HG02678 (cell line): ENCODE measurements around the gene SPON1.
"Not testable (repeated sequence)": the region's sequence is repeated elsewhere in the genome, so short reads cannot be mapped to it uniquely, and the experiment has no call there.

Experiments used
- ATAC-seq: cut with Tn5 transposase; IDR thresholded peaks from one replicate; pipeline ENCODE4 v1.9.1; 2021; ENCODE audit warnings: mild to moderate bottlenecking, moderate library complexity; ENCODE audit not compliant: unreplicated experiment

SPON1 gene

GRCh38 chr11:14075118-14076078 is 112.9 kb downstream of the SPON1 start:
- ATAC-seq = no peak

DNA sequence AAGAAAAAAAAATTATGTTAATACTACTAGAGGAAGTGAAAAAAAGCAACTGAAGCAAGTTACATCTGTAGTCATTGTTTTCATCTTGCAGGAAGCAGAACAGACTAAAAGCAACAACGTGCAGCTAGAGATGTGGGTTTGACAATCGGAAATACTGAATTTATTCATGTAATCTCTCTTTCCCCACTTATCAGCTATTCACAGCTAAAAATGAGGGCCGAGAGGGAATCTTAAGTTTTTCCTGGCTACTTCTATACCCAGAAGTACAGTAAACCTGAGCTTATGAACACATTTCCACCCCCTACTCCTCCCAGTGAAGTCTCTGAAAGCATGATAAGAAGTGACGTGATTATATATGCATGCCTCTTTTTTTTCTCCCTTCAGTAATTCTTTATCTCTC is 116.5 kb downstream of the SPON1 start:
- ATAC-seq = no peak

DNA sequence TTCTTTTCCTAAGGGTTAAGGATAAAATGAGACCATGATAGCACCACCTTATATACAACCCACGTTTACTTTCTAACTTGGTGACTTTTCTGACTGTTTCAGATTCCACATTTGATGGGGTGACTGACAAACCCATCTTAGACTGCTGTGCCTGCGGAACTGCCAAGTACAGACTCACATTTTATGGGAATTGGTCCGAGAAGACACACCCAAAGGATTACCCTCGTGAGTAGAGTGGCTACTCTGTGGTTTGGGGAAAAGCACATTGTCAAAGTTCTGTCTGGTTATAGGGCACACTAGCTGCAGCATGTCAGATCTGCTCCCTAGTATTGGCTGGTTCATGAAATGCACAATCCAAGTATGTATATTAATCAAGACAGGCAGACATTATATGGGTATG is 117.3 kb downstream of the SPON1 start:
- ATAC-seq = no peak

DNA sequence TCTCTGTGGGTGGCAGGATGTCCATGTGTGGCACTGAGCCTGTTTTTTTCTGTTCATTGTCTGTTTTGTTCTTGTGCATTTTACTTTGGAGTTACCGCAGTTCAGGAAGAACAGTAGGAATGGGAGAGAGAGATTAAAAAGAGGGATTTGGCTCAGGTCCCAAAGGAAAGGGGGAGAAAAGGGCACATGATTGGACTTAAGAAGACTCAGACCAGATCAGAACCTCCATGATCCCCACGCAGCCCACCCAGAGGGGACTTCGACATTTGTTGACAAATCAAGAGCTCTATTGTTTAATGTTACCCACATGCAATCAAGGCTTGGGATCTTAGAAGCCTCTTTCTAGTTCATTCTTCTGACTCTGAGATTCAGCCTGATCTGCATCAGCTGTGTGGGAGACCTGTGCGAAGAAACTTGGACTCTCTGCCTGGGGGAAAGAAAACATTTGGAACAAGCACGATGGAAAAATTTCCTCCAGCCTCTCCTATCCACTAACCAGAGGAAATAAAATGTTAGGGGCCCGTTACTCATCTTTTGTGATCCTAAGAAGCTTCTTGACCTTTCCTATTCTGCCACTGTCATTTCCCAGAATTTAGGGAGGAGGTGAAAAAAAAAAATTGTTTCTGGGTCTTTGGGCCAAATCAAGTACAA is 119.2 kb downstream of the SPON1 start:
- ATAC-seq = no peak

- no peak for ATAC-seq
Measured at GRCh38 chr11:14082338-14082737, 119.8 kb downstream of the SPON1 start.

GRCh38 chr11:14088861-14089260 is 126.3 kb downstream of the SPON1 start:
- ATAC-seq = not testable (repeated sequence)

- ATAC-seq = no peak
Measured at GRCh38 chr11:14089690-14090462, 127.4 kb downstream of the SPON1 start.

- ATAC-seq = not testable (repeated sequence)
Measured at GRCh38 chr11:14090631-14091030, 128.1 kb downstream of the SPON1 start.

DNA sequence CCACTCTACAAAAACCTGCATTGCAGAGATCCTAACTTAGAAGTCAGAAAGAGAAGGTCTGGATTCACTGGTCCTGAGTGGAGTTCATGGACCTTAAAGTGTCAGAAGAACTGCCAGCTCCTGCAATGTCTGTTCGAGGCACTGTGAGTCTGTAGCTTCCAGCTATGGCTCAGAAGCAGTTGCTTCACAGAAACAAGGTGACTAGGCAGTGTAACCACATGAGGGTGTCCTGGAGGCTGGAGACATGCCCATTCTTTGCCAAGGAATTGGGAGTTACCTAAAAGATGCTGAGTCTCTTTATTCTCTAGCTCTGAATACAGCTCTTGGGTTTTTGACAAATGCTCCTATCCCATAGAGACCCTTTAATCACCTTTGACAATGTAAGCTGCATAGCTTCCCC is 130.5 kb downstream of the SPON1 start:
- ATAC-seq = no peak

GRCh38 chr11:14094481-14095037 is 132.0 kb downstream of the SPON1 start:
- ATAC-seq = no peak

DNA sequence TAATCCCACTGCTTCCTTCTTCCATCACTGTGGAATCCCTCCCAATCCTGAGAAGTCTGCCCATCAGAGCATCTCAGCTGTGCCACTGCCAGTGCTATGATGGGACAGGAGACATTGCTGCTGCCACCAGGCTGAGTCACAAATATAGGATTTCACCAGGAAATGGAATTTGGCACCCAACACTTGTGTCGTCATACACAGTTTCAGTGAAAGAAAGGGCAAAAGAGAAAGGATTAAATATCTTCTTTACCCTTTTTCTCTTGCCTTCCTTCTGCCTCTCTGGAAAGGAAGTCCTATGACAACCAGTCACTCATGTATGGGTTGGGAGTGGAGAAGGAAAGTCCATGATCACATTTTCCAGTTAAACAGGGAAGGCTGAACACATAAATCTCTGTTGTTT is 133.4 kb downstream of the SPON1 start:
- no peak for ATAC-seq

DNA sequence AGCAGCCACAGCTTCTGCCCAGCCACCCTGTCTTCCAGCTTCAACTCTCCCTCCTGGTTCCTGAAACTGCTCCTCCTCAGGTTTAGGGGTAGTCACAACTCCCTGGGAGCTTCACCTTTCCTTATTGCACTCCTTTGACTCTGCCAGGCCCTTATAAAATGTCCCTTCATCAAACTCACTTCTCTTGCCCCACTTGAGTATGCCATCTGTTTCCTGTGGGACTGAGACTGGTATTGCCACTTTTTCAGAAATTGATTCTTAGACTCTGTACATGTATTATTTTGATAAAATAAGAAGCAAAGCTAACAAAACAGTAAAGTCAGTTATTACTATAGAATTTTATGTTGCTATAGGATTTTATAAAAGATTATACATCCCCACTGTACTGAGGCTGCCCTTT is 134.1 kb downstream of the SPON1 start:
- ATAC-seq = no peak

GRCh38 chr11:14101388-14101787 is 138.9 kb downstream of the SPON1 start:
- no peak for ATAC-seq

DNA sequence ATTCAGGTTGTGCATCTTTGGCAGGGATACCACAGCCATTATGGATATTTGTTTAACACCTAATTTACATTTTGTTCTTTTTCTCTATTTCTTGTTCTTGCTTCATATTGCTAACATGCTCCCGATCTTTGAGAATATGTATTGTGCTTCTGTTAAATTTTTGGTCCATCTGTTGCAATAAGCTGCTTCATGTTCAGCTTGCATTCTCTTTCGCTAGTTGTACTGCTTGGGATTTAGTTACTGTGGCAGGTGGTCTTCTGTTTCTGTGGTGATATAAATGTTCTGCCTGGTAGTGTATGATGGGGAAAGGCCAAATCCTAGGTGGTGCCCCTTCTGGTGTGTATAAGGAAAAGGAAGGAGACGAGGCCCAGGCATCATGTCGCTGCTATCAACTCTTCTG is 140.2 kb downstream of the SPON1 start:
- no peak for ATAC-seq

DNA sequence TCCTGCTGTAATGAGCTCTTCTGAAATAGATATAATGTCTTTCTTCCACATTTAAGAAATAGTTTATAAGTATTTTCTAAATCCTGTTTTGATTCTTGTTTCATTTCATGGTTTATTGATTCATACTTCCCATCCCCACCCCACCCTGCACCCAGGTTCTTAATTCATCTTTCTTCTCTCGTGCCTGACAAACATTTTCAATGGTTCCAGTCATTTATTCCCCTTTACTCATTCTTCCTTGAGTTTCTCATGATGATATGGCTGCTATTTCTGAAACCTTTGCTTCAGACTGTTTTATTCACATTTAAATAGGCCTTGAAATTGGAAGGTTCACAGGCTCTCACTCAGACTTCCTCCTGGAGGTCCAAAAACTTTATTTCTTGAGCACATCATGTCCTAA is 142.9 kb downstream of the SPON1 start:
- no peak for ATAC-seq

- no peak for ATAC-seq
Measured at GRCh38 chr11:14106303-14107049, 144.0 kb downstream of the SPON1 start.

GRCh38 chr11:14107050-14107430 is 144.5 kb downstream of the SPON1 start:
- no peak for ATAC-seq

GRCh38 chr11:14109742-14110141 is 147.2 kb downstream of the SPON1 start:
- no peak for ATAC-seq

GRCh38 chr11:14110629-14111028 is 148.1 kb downstream of the SPON1 start:
- ATAC-seq = no peak

DNA sequence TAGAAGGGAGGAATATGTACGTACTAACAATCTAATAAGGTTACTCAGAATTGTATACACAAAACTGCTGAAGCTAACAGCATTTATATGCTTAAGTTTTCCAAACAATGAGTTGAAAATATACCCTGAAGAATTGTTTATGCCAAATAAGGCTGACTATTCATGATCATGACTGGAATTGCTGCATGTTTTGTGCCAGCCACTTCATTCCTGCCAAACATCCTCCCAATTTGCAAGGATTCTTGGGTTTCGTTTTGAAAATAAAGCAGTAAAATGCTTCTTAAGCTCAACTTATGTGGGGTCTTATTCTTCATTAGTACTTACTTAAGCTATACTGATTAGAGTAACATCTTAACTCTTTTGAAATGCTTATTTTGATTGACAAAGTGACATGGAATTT is 149.0 kb downstream of the SPON1 start:
- no peak for ATAC-seq
